NCI-H2029 (cell line): ENCODE measurements around the gene HAPLN3.

ENCODE experiments used
- DNase-seq: peaks from one replicate; lab custom pipeline; 2025; lab: John Stamatoyannopoulos, UW

HAPLN3 gene

GRCh38 chr15:88894348-88894818 lies 961 bp downstream of the HAPLN3 start:
- DNase-seq, result no peak

- no peak for DNase-seq
These were observed 3.6 kb downstream of the HAPLN3 start for GRCh38 chr15:88891540-88892254.

- DNase-seq, result no peak
These were observed 4.8 kb downstream of the HAPLN3 start for GRCh38 chr15:88890495-88890894.

GRCh38 chr15:88888719-88889118 lies 6.6 kb downstream of the HAPLN3 start:
- no peak for DNase-seq

- no peak for DNase-seq
These were observed 8.2 kb downstream of the HAPLN3 start for GRCh38 chr15:88887068-88887580.

- DNase-seq, result no peak
These were observed 12.6 kb downstream of the HAPLN3 start for GRCh38 chr15:88882785-88883184.

- DNase-seq, result no peak
These were observed 13.6 kb downstream of the HAPLN3 start for GRCh38 chr15:88881775-88882174.

- no peak for DNase-seq
These were observed 14.2 kb downstream of the HAPLN3 start for GRCh38 chr15:88880944-88881740.

GRCh38 chr15:88878720-88879184 lies 16.6 kb downstream of the HAPLN3 start:
- no peak for DNase-seq

GRCh38 chr15:88877906-88878305 lies 17.4 kb downstream of the HAPLN3 start:
- no peak for DNase-seq

GRCh38 chr15:88877415-88877814 lies 17.9 kb downstream of the HAPLN3 start:
- DNase-seq, result no peak

- DNase-seq, result no peak
These were observed 18.8 kb downstream of the HAPLN3 start for GRCh38 chr15:88876573-88876972.

GRCh38 chr15:88874684-88875083 lies 20.7 kb downstream of the HAPLN3 start:
- no peak for DNase-seq

GRCh38 chr15:88874275-88874674 lies 21.1 kb downstream of the HAPLN3 start:
- DNase-seq, result no peak

GRCh38 chr15:88873786-88874185 lies 21.6 kb downstream of the HAPLN3 start:
- no peak for DNase-seq

- DNase-seq, result no peak
These were observed 22.6 kb downstream of the HAPLN3 start for GRCh38 chr15:88872706-88873105.

- DNase-seq, result no peak
These were observed 23.2 kb downstream of the HAPLN3 start for GRCh38 chr15:88872106-88872505.

- no peak for DNase-seq
These were observed 24.0 kb downstream of the HAPLN3 start for GRCh38 chr15:88871313-88871712.

- DNase-seq, result no peak
These were observed 29.0 kb downstream of the HAPLN3 start for GRCh38 chr15:88866295-88866881.

- no peak for DNase-seq
These were observed 29.7 kb downstream of the HAPLN3 start for GRCh38 chr15:88865498-88866099.

GRCh38 chr15:88864861-88865497 lies 30.4 kb downstream of the HAPLN3 start:
- DNase-seq, result no peak

- DNase-seq, result no peak
These were observed 31.9 kb downstream of the HAPLN3 start for GRCh38 chr15:88863412-88863811.
